ENCODE measurements around the gene WDR87.

- TF ChIP-seq, protein P1, sequence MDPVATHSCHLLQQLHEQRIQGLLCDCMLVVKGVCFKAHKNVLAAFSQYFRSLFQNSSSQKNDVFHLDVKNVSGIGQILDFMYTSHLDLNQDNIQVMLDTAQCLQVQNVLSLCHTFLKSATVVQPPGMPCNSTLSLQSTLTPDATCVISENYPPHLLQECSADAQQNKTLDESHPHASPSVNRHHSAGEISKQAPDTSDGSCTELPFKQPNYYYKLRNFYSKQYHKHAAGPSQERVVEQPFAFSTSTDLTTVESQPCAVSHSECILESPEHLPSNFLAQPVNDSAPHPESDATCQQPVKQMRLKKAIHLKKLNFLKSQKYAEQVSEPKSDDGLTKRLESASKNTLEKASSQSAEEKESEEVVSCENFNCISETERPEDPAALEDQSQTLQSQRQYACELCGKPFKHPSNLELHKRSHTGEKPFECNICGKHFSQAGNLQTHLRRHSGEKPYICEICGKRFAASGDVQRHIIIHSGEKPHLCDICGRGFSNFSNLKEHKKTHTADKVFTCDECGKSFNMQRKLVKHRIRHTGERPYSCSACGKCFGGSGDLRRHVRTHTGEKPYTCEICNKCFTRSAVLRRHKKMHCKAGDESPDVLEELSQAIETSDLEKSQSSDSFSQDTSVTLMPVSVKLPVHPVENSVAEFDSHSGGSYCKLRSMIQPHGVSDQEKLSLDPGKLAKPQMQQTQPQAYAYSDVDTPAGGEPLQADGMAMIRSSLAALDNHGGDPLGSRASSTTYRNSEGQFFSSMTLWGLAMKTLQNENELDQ (tag by site-specific recombination; IDR thresholded peaks at IDR 0.05; ENCODE audit: low read depth) = no peak
- TF ChIP-seq KLF17 (tag by site-specific recombination; IDR thresholded peaks at IDR 0.05) (no peak), ZNF701 (tag by site-specific recombination; IDR thresholded peaks at IDR 0.05) (no peak), CTCF (tag by site-specific recombination; IDR thresholded peaks at IDR 0.05) (no peak), ZNF239 (tag by site-specific recombination; IDR thresholded peaks at IDR 0.05) (no peak), ATF2 (tag by site-specific recombination; IDR thresholded peaks at IDR 0.05; ENCODE audit: low read depth) (no peak)
- TF ChIP-seq, protein P2, sequence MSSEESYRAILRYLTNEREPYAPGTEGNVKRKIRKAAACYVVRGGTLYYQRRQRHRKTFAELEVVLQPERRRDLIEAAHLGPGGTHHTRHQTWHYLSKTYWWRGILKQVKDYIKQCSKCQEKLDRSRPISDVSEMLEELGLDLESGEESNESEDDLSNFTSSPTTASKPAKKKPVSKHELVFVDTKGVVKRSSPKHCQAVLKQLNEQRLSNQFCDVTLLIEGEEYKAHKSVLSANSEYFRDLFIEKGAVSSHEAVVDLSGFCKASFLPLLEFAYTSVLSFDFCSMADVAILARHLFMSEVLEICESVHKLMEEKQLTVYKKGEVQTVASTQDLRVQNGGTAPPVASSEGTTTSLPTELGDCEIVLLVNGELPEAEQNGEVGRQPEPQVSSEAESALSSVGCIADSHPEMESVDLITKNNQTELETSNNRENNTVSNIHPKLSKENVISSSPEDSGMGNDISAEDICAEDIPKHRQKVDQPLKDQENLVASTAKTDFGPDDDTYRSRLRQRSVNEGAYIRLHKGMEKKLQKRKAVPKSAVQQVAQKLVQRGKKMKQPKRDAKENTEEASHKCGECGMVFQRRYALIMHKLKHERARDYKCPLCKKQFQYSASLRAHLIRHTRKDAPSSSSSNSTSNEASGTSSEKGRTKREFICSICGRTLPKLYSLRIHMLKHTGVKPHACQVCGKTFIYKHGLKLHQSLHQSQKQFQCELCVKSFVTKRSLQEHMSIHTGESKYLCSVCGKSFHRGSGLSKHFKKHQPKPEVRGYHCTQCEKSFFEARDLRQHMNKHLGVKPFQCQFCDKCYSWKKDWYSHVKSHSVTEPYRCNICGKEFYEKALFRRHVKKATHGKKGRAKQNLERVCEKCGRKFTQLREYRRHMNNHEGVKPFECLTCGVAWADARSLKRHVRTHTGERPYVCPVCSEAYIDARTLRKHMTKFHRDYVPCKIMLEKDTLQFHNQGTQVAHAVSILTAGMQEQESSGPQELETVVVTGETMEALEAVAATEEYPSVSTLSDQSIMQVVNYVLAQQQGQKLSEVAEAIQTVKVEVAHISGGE (tag by site-specific recombination; conservative IDR thresholded peaks at IDR 0.05; ENCODE audit: low read depth) = no peak
Measured at GRCh38 chr19:37929355-37929923, 23.0 kb upstream of the WDR87 start.
